ENCODE data around the gene GPR52. TPM values are rescaled to one million over a fixed set of nuclear protein-coding genes. Genes with fewer than 3 reads are reported as not detected.
A peak's percentile ranks its signal among the peaks of the same experiment; 100 is the strongest.

Gene GPR52
- polyA plus RNA-seq, 1 of the 3 experiments (the other 2 are of a cell fraction): 0.08 TPM

GRCh38 chr1:174406421-174406820 lies 41.3 kb upstream of the GPR52 start:
- POLR2A ChIA-PET: no interaction called here

DNA sequence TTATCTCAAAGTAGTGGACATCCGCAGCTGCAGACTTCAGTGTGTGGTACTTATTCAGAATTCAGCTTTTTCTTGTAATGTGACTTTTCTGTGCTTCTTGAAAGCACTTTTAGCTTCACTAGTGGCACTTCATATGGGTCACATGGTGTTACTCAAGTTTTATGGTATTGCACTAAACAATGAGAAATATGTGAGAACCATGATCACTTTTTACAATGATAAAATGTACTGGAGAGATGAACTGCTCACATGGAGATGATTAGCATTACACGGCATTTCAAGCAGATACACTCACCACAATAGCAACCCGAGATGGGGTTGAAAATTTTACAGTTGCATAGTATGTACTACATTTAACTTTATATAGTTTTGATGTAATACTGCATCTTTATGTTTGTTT lies 40.1 kb upstream of the GPR52 start:
- TF ChIP-seq, protein P1, sequence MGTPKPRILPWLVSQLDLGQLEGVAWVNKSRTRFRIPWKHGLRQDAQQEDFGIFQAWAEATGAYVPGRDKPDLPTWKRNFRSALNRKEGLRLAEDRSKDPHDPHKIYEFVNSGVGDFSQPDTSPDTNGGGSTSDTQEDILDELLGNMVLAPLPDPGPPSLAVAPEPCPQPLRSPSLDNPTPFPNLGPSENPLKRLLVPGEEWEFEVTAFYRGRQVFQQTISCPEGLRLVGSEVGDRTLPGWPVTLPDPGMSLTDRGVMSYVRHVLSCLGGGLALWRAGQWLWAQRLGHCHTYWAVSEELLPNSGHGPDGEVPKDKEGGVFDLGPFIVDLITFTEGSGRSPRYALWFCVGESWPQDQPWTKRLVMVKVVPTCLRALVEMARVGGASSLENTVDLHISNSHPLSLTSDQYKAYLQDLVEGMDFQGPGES (IDR thresholded peaks at IDR 0.05; ENCODE audit: low read depth, low read length): no peak
- TF ChIP-seq EZH2phosphoT487 (IDR thresholded peaks at IDR 0.05; ENCODE audit: borderline replicate concordance, low read depth): no peak
- TF ChIP-seq, protein P2, sequence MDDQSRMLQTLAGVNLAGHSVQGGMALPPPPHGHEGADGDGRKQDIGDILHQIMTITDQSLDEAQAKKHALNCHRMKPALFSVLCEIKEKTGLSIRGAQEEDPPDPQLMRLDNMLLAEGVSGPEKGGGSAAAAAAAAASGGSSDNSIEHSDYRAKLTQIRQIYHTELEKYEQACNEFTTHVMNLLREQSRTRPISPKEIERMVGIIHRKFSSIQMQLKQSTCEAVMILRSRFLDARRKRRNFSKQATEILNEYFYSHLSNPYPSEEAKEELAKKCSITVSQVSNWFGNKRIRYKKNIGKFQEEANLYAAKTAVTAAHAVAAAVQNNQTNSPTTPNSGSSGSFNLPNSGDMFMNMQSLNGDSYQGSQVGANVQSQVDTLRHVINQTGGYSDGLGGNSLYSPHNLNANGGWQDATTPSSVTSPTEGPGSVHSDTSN (IDR thresholded peaks at IDR 0.05): no peak
- no peak for TF ChIP-seq EP300 (IDR thresholded peaks at IDR 0.05; ENCODE audit: borderline replicate concordance in 1 of 2, low read depth in 1 of 2, low read length in 1 of 2)
- TF ChIP-seq SMC3 (IDR thresholded peaks at IDR 0.05; ENCODE audit: low read depth, low read length): no peak
- TF ChIP-seq RFX5 (IDR thresholded peaks at IDR 0.05; ENCODE audit: low read length): no peak
- TF ChIP-seq TEAD4 (IDR thresholded peaks at IDR 0.05; ENCODE audit: borderline replicate concordance, insufficient read depth): no peak
- TF ChIP-seq ZBTB33 (IDR thresholded peaks at IDR 0.05; ENCODE audit: borderline replicate concordance, low read depth): no peak
- TF ChIP-seq JUND (IDR thresholded peaks at IDR 0.05): no peak
- no peak for TF ChIP-seq GABPA (IDR thresholded peaks at IDR 0.05; ENCODE audit: low read depth)
- DNase-seq: no peak
- 72% methylated on average over 3 of the region's 3 CpGs for WGBS (ENCODE audit: low lambda C conversion rate)
- Histone ChIP-seq H3K27ac (ENCODE audit: low read depth in 2 of 2, low read length in 1 of 2) (peak overlapping the region; percentile 3 to 14; a peak in 2 of 4 replicates), H3K4me2 (no peak overlapping the region), H4K20me1 (ENCODE audit: insufficient read depth) (no peaks in the 10 kb centered on the region), H3K79me2 (ENCODE audit: insufficient read depth) (no peaks in the 10 kb centered on the region), H3K27me3 (ENCODE audit: insufficient read depth) (no peaks in the 10 kb centered on the region), H3K36me3 (replicated peaks in 1 of 2; ENCODE audit: control insufficient read depth in 1 of 2, insufficient read depth in 2 of 2, low read length in 1 of 2) (no peaks in the 10 kb centered on the region), H3K9me2 (no peaks in the 10 kb centered on the region), H3F3A (replicated peaks; ENCODE audit: insufficient read depth) (no peaks in the 10 kb centered on the region), H2AFZ (ENCODE audit: low read depth) (no peak overlapping the region), H3K9me3 (no peaks in the 10 kb centered on the region), H3K4me1 (ENCODE audit: control insufficient read depth in 1 of 2, insufficient read depth in 2 of 2, low read depth in 1 of 2, low read length in 1 of 2) (no peaks in the 10 kb centered on the region; a peak in 1 of 4 replicates), H3K4me3 (ENCODE audit: low read depth in 2 of 2, low read length in 1 of 2) (no peak overlapping the region), H3K9ac (no peak overlapping the region)
- ChIA-PET CTCF (no interaction called here), POLR2A (no interaction called here)

More at GRCh38 chr1:174406421-174406820, 41.3 kb upstream of the GPR52 start:
- Histone ChIP-seq H3K79me2 (ENCODE audit: insufficient read depth) (no peaks in the 10 kb centered on the region), H3K9me2 (no peaks in the 10 kb centered on the region), H3K9ac (no peak overlapping the region), H3K9me3 (no peaks in the 10 kb centered on the region), H3K27me3 (ENCODE audit: insufficient read depth) (no peaks in the 10 kb centered on the region), H3K4me3 (ENCODE audit: low read depth in 2 of 2, low read length in 1 of 2) (no peak overlapping the region), H3K36me3 (replicated peaks in 1 of 2; ENCODE audit: control insufficient read depth in 1 of 2, insufficient read depth in 2 of 2, low read length in 1 of 2) (no peaks in the 10 kb centered on the region), H3K4me2 (no peak overlapping the region), H3K4me1 (ENCODE audit: control insufficient read depth in 1 of 2, insufficient read depth in 2 of 2, low read depth in 1 of 2, low read length in 1 of 2) (no peaks in the 10 kb centered on the region; a peak in 1 of 4 replicates), H4K20me1 (ENCODE audit: insufficient read depth) (no peaks in the 10 kb centered on the region), H2AFZ (ENCODE audit: low read depth) (no peak overlapping the region), H3F3A (replicated peaks; ENCODE audit: insufficient read depth) (no peaks in the 10 kb centered on the region), H3K27ac (ENCODE audit: low read depth in 2 of 2, low read length in 1 of 2) (no peak overlapping the region)
- WGBS (ENCODE audit: low lambda C conversion rate): 93% methylated on average over 4 of the region's 4 CpGs
- DNase-seq: no peak
- CTCF ChIA-PET: no interaction called here
- no peak for TF ChIP-seq RXRA (IDR thresholded peaks at IDR 0.05; ENCODE audit: borderline replicate concordance, low read depth)
- TF ChIP-seq NRF1 (IDR thresholded peaks at IDR 0.05; ENCODE audit: low read depth, low read length): no peak
- no peak for TF ChIP-seq POLR2AphosphoS5 (IDR thresholded peaks at IDR 0.05; ENCODE audit: low read depth, low read length)
- TF ChIP-seq TCF12 (IDR thresholded peaks at IDR 0.05): no peak
- TF ChIP-seq SMC3 (IDR thresholded peaks at IDR 0.05; ENCODE audit: low read depth, low read length): no peak
- TF ChIP-seq RAD21 (IDR thresholded peaks at IDR 0.05; ENCODE audit: low read length): no peak
- TF ChIP-seq RCOR1 (IDR thresholded peaks at IDR 0.05; ENCODE audit: low read length): no peak
- TF ChIP-seq, protein P1 (IDR thresholded peaks at IDR 0.05; ENCODE audit: low read depth, low read length): no peak
- TF ChIP-seq SIN3A (IDR thresholded peaks at IDR 0.05; ENCODE audit: borderline replicate concordance, low read depth, low read length): no peak
- TF ChIP-seq TEAD4 (IDR thresholded peaks at IDR 0.05; ENCODE audit: borderline replicate concordance, insufficient read depth): no peak
- TF ChIP-seq FOXJ3 (CRISPR knock-in tag; IDR thresholded peaks at IDR 0.05): no peak

Data from SK-N-SH (cell line).